ENCODE measurements around the gene PURA.

PURA gene

DNA sequence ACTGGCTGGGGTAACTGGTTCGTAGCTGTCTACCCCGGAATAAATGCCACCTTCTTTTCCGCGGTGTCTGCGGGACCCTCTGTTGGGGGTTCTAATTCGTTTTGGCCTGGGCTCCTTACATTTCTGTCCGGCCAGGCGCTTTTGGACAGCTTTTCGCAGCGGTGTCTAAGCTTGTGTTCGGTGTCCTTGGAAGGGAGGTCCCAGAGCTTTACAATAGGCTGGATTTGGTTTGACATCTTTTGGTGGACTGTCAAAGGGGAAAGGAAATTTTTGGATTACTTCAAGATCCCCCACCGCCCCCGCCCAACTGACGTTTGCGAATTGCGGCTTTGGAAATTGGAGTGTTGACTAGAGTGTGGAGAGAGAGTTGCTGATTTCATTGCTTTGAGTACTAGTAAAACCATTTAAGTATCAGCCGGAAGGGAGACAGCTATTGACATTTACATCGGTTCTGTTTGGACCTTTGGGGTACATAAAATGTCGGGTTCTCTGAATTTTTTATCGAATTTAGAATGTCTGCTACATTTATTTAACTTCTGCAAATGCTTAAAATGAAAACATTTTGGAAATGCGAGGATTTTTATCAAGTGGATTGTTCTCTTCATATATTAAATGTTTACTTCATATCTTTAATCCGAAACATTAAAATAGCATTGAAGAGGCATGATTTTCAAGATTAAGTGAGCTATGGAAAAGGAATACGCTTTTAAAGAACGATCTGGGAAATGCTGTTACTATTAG is 4.7 kb upstream of the PURA start:
- peak overlapping the region; percentile 94 for H3K4me3 ChIP-seq (ENCODE audit: low read depth, low read length)
- DNase-seq (ENCODE audit: low read depth), result no peak
- TF ChIP-seq, protein P1, sequence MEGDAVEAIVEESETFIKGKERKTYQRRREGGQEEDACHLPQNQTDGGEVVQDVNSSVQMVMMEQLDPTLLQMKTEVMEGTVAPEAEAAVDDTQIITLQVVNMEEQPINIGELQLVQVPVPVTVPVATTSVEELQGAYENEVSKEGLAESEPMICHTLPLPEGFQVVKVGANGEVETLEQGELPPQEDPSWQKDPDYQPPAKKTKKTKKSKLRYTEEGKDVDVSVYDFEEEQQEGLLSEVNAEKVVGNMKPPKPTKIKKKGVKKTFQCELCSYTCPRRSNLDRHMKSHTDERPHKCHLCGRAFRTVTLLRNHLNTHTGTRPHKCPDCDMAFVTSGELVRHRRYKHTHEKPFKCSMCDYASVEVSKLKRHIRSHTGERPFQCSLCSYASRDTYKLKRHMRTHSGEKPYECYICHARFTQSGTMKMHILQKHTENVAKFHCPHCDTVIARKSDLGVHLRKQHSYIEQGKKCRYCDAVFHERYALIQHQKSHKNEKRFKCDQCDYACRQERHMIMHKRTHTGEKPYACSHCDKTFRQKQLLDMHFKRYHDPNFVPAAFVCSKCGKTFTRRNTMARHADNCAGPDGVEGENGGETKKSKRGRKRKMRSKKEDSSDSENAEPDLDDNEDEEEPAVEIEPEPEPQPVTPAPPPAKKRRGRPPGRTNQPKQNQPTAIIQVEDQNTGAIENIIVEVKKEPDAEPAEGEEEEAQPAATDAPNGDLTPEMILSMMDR (IDR thresholded peaks at IDR 0.05; ENCODE audit: control insufficient read depth, extremely low read depth, insufficient read depth), result no peak

DNA sequence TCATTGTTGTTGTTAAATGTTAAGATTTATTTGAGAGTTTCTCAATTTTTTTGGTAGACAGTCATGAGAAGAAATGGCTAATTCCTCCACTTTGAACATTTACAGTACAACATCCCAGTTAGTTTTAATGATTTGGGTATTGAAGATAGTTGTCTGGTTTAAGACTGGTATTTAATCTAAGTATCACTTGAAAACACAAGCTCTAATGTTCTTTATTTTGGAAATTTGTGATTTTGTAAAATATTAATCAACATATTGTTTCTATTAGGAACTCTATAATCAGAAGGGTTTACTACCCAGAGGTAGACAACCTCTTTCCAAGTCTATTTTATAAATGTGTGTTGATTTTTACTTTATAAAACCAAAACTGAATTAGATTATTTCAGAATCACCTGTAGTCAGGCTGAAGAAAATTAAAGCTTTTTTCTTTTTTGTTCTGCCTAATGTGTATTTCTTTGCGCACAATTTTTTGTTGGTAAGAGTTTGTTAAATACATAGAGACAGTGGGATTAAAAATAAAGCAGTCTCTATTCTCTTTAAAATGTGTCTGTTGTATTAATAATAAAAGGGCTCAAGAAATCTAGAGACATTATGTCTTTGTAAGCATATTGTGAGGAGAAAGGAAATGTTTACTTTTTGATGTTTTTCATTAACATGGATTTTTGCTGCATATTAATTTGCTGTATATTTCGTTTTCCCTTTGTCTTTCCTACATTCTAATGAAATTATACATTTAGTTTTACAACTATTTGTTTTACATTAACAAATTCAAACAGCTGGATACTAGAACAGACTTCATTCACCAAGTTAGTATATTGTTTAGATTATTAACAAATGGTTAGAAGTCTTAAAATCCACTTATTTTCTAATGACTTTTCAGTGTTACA is 3.9 kb upstream of the PURA start:
- TF ChIP-seq, protein P1 (IDR thresholded peaks at IDR 0.05; ENCODE audit: control insufficient read depth, extremely low read depth, insufficient read depth), result no peak
- H3K4me3 ChIP-seq (ENCODE audit: low read depth, low read length), result peak overlapping the region; percentile 94
- no peak for DNase-seq (ENCODE audit: low read depth)

DNA sequence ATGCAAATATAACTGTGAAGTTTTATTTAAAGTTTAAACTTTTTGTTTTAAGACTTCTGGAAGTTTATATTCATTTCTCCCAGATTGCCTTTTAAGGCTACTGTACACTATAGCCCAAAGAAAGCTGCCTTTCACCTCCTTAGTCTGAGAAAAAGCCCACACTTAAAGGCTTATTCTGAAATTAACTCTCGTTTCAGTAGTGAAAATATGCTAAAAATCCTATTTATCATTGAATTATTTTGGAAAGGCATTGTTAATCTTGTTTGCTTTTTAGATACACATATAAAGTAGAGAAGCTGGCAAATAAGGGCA is 3.3 kb upstream of the PURA start:
- TF ChIP-seq, protein P1 (IDR thresholded peaks at IDR 0.05; ENCODE audit: control insufficient read depth, extremely low read depth, insufficient read depth), result no peak
- DNase-seq (ENCODE audit: low read depth), result no peak
- peak overlapping the region; percentile 23; the same call in 1 of the 2 replicates for H3K4me3 ChIP-seq (ENCODE audit: low read depth, low read length)

DNA sequence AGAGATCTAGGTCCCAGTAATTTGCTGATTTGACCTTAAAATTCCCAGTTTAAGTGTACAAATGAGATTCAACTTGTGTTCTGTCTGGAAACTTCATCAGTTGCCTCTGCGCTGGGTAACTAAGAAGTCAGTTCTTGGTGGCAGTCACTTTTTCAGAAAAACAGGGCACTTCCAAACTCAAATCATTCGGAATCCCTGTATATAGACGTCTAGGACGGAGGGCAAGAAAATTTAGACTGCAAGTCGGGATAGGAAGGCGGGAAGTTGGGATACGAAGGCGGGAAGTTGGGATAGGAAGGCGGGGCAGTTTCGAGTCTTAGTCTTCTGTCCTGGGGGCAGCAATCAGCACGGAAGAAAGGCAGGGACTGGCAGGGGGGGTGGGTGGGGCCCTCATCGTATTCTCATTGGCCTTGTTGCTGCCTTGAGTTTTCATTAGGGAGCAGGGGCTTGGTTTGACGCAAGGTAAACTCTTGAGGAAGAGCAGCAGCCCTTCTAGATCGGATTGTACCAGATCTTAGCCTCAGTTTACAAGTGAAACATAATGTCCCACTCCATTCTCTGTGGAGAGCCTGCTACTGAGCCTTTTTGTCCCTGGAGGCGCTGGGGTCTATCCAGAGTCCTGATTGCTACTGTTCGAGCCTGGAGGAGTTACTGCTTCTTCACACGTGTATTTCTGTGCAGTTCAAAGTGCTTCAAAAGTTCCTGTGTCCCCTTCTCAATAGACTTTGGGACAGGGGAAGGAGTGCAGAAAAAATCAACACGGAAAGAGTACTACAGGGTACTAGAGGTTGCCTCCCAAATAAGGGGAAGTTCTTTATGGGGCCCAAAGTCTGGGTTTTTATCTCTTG is 2.7 kb upstream of the PURA start:
- TF ChIP-seq, protein P1 (IDR thresholded peaks at IDR 0.05; ENCODE audit: control insufficient read depth, extremely low read depth, insufficient read depth), result no peak
- 0 out of 2 replicates have a peak overlapping the region, but pooled peaks have one; percentile 5 for H3K4me3 ChIP-seq (ENCODE audit: low read depth, low read length)
- no peak for DNase-seq (ENCODE audit: low read depth)

DNA sequence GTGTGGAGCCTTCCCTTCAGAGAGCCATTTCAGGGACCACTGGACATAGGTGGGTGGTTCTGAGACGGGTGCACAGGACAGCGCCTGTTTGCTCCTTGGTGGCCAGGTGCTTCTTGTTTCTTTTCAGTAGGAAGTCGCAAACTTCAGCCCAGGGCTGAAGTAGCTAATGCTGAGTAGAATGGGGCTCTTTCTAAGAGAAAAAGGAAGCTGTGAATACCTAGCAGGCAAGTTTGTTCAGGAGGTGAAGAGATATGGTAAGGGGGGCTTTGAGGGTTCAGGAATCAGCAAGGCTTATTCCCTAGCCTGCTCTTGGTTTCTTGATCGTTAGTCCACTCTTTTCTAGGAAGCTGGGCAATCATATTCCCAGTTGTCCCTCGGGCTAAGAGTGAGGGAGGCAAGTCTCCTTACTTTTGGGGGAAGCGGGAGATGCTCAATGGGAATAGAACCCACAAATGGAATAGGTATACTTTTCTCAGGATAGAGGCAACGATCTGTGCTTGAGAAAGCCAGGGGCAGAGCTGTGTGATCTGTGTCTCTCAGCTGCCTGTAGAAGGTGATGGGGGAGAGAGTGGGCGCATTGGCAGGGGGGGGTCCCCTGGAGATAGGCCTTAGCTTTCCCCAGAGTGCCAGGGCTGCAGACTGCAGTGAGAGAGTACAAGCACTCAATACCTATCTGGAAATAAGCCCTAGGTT is 1.9 kb upstream of the PURA start:
- H3K4me3 ChIP-seq (ENCODE audit: low read depth, low read length), result 0 out of 2 replicates have a peak overlapping the region, but pooled peaks have one; percentile 5
- DNase-seq (ENCODE audit: low read depth), result no peak
- TF ChIP-seq, protein P1 (IDR thresholded peaks at IDR 0.05; ENCODE audit: control insufficient read depth, extremely low read depth, insufficient read depth), result no peak

DNA sequence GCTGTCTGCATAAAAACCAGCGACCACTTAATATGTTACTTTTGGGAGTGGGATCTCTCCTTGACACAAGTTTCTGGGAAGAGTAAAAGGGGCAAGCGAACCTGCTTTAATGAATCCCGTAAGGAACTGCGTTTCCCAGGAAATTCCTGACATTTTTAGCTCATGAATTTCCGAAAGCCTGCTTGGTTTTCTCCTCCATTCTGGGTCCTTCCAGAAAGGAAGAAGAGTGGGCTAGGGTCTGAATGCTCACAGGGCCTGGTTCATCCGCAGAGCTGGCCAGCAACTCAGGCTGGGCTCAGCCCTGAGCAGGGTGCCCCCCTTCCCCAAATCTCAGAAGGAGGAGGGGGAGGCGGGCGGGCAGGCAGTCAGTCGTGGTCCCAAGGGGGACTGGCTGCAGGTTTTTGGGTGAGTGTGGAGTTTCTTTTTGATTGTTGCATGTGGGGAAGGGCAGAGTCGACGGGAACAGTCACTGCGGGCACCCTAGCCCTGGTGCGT is 1.2 kb upstream of the PURA start:
- no peak overlapping the region; the same call in 1 of the 2 replicates for H3K4me3 ChIP-seq (ENCODE audit: low read depth, low read length)
- DNase-seq (ENCODE audit: low read depth), result no peak

More for the DNA sequence above, 1.2 kb upstream of the PURA start:
- TF ChIP-seq, protein P1 (IDR thresholded peaks at IDR 0.05; ENCODE audit: control insufficient read depth, extremely low read depth, insufficient read depth), result no peak
